SK-N-SH (cell line): ENCODE data around the gene SLCO2B1.

Source experiments
- CTCF ChIP-seq: fragments of 200-600 bp; sonication (generic); IDR thresholded peaks from 2 replicates; pipeline ENCODE4 v1.6.1; 2017; ENCODE audit warnings: antibody characterized with exemption, mild to moderate bottlenecking, moderate library complexity
- EP300 ChIP-seq, 2 experiments: IDR thresholded peaks; 2 replicates each; pipeline versions ENCODE4 v1.4.0 to v1.6.1; 2012; ENCODE audit warnings: borderline replicate concordance in 1 of 2, low read depth in 1 of 2, low read length in 1 of 2
- POLR2AphosphoS5 ChIP-seq: IDR thresholded peaks from 2 replicates; pipeline ENCODE4 v1.6.1; 2012; ENCODE audit warnings: low read depth, low read length

- TF ChIP-seq CTCF (no peak), POLR2AphosphoS5 (no peak), EP300 (IDR thresholded peaks at IDR 0.05; ENCODE audit: borderline replicate concordance in 1 of 2, low read depth in 1 of 2, low read length in 1 of 2) (no peak)
Measured at GRCh38 chr11:75239531-75240290, 88.8 kb downstream of the SLCO2B1 start.
